T-helper 1 cell treated with Interleukin-12 subunit alpha and Interleukin-12 subunit beta and Interleukin-4 antibody, amounts not matched to agents 30 ng/mL and 1 ng/mL, for 36 hours (primary cell): ENCODE measurements around the gene TARDBP. TPM values are rescaled to one million over a fixed set of nuclear protein-coding genes. Genes with fewer than 3 reads are reported as not detected.
"Not testable (repeated sequence)": the region's sequence is repeated elsewhere in the genome, so short reads cannot be mapped to it uniquely, and the experiment has no call there.

Source experiments
- intact Hi-C: fragments of 100-400 bp; cut with micrococcal nuclease; formaldehyde crosslinking; loops from one replicate; pipeline ENCODE4 v1.15.1; 2024
- total RNA-seq: library from RNA; stranded (reverse); gene quantifications from 2 replicates; pipeline ENCODE4 v1.2.3, GENCODE V29; 2022

The TARDBP gene
- 159 and 171 TPM in 2 replicates for total RNA-seq

DNA sequence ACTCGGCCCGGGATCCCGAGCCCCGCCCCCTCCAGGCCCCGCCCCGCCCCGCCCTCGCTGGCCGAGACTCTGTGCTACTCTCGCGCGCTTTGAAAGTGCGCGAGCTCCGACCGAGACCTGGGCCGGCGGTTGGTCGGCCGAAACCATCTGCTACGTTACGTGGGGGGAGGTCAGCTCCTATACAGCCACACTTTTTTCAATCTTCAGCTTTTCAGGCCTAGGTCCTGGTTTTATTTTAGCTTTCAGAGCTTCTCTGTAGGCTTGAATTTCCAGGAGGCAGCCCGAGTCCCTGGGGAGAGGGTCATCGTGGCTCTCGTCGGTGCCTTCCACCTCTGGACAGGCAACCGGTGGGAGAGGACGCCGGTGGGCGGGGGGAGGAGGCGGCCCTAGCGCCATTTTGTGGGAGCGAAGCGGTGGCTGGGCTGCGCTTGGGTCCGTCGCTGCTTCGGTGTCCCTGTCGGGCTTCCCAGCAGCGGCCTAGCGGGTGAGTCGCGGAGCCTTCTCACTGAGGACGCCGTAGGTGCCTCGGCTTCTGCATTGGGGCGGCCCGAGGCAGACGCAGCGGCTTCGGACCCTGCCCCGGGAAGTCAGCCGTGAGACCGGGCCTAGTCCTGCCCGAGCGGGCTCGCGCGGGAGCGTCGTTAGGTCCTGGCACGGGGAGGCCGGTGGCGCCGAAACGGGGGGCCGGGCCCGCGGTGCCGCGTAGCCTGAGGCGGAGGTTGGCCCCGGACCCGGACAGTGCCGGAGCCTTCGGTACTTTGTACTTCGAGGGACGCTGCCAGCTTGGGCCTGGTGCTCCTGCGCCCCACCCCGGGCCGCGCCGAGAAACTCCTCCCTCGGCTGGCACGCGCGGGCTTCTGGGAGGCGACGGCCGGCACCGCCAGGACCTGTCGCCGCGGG lies at the start of gene TARDBP:
TARDBP (plus strand) TSS at position 395 of the 900 bp plus-strand sequence. CDS start 1,074 bp downstream, outside the sequence.
- intact Hi-C loops, result loop anchor here (1.0 to 5.0 kb wide), 10 partner anchors 48 to 980 kb away; partner anchors contain the start of genes DFFA, EXOSC10, MTOR and PGD

DNA sequence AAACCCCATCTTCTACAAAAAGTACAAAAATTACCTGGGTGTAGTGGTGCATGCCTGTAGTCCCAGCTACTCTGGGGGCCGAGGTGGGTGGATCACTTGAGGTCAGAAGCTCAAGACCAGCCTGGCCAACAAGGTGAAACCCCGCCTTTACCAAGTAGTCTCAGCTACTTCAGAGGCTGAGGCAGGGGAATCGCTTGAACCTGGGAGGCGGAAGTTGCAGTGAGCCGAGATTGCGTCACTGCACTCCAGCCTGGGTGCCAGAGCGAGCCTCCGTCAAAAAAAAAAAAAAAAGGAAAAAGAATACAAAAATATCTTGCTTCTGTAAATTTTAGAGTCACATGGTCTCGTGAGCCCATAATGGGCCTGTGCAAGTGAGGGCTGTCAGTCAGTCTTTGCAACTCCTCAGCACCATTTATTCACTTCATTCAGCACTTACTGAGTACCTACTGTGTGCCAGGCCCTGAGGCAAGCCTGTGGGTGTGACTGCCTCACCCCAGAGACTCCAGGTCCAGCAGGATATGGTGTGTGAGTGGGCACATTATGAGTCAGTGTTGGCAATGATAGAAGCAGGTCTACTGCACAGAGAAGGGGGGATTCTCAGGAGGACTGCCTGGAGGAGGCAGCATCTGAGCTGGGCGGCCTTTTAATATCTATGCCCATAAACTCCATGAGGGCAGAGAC lies 46.8 kb upstream of the TARDBP start:
- intact Hi-C loops, result no loop called here

DNA sequence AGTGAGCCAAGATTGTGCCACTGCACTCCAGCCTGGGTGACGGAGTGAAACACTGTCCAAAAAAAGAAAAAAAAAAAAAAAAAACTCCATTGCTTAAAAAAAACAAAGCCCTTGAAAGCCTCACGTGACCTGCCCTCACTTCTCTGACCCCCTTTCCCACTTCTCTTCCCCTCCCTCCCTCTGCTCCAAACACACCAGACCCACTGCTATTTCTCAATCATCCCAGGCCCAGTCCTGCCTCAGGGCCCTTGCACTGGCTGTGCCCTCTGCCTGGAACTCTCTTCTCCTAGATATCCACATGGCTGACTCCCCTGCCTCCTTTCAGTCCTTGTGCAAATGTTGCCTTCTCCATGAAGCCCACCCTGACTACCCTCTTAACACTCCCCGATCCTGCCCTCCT lies 45.4 kb upstream of the TARDBP start:
- intact Hi-C loops, result no loop called here

- intact Hi-C loops, result no loop called here
Observed at GRCh38 chr1:10968411-10968826, 44.0 kb upstream of the TARDBP start.

GRCh38 chr1:10969267-10969970 lies 43.0 kb upstream of the TARDBP start:
- intact Hi-C loops, result no loop called here

DNA sequence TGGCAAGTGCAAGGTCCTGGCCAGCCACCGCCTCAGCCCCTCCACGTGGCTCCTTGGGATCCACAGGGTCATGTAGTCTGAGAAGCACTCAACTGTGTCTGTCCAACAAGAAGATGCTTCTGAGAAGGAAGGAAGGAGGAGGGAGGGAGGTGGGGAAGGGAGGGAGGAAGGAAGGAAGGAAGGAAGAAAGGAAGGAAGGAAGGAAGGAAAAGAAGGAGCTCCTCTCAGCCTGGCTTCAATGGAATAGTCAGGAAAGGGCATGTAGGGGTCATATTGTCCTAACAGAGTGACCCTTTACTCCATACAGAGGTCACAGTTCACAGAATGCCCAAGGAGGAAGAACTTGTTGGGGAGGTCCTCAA lies 42.5 kb upstream of the TARDBP start:
- intact Hi-C loops, result no loop called here

DNA sequence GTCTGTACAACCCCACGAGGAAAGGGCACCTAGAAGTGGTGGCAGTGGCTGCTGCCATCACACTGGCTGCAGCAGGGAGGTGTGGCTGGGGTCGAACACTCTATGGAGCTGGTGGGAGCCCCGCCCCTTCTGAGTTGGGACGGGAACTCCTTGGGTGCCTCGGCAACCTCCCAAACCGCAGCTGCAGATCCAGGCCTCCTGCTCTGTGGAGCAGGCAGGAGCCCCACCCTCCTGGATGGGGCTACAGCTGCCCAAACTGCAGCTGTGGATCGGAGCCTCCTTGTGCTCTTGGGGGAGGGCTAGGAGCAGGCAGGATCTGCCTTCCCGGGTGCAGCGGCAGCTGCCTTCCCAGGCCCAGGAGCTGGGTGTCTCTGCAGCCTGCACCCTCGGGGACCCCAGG lies 38.9 kb upstream of the TARDBP start:
- intact Hi-C loops, result no loop called here

DNA sequence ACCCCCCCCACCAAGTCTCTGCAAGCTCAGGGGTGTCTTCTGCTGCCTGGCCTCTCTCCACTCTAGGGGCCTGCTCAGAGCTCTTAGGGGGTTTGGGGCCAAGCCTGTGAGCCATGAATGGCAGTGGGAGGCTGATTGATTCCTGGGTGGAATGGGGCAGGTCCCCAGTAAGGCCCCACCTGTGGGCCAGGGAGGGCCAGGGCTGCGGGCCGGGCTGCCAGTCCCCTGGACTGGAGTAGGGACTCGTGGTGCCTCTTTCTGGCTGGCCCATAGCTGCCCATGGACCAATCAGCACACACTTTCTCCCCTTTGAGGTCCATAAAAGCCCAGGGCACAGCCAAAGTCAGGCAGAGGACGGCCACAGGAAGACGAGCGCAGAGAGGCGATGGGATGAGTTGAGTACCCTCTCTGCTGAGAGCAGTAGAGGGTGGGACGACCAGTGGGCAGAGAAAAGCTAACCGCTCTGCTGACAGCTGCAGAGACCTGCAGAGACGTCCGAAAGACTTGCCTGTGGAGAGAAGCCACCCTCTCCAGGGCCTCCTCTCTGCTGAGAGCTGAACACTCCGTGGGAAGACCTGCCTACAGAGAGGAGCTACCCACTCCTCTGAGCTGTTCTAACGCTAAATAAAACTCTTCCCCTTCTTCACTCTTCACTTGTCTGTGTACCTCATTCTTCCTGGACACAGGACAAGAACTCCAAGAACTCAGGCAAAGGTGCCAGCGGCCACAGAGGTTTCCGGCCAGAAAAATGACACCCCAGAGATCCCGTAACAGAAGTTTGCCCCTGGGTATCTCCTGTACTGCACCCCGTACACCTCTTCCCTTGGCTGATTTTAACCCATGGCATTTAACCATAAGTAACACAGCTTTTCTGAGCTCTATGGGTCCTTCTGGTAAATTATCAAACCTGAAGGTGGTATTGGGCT lies 38.2 kb upstream of the TARDBP start:
- intact Hi-C loops, result no loop called here

GRCh38 chr1:10975567-10976326 lies 36.7 kb upstream of the TARDBP start:
- intact Hi-C loops, result no loop called here

GRCh38 chr1:10978719-10979118 lies 33.7 kb upstream of the TARDBP start:
- intact Hi-C loops, result no loop called here

- intact Hi-C loops, result no loop called here
Observed at GRCh38 chr1:10979483-10979920, 33.0 kb upstream of the TARDBP start.

- intact Hi-C loops, result no loop called here
Observed at GRCh38 chr1:10980094-10980577, 32.3 kb upstream of the TARDBP start.

DNA sequence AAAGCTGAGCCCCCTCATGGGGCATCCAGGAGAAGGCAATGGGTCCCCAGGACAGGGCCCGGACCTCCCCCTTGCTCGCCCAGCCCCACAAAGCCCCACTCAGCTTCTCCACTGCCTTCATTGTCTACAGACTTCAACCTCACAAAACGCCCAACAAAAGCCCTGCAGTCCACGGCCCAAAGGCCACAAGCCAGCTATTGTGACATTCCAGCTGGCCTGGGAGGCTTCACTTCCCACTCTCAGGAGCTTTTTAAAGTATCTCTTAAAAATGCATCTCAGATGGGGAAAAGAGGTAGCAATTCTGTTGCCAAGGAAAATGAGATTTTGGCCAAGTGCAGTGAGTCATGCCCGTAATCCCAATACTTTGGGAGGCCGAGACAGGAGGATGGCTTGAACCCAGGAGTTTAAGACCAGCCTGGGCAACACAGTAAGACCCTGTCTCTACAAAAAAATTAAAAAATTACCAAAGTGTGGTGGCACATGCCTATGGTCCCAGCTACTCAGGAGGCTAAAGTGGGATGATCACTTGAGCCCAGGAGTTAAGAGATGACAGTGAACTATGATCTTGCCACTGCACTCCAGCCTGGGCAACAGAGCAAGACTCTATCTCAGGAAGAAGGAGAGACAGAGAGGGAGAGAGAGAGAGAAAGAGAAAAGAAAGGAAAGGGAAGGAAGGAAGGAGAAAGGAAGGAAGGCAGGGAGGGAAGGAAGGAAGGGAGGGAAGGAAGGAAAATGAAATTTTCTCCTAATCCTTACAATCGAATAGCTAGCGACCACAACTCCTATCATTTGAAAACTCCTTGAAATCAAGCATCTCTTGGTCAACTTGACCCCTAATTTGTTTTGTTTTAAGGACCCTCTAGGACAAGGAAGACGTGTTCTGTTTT lies 31.4 kb upstream of the TARDBP start:
- intact Hi-C loops, result no loop called here

DNA sequence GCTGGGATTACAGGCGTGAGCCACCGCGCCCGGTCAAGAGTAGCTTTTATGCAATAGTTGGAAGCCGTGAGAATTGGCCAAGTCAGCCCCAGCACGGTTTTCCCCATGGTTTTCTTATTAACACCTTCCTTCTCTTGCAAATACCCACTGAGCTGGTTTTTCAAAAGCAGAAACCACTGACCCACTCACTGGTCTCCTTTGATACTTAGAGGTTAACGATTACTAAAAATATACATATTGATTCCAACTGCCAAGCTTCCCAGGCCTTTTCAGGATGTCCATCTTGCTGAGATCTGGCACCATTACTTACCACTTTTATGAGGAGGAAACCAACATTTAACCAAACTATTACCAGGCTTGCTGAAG lies 25.9 kb upstream of the TARDBP start:
- intact Hi-C loops, result no loop called here

- intact Hi-C loops, result no loop called here
Observed at GRCh38 chr1:10987840-10988417, 24.5 kb upstream of the TARDBP start.

GRCh38 chr1:10989095-10989494 lies 23.4 kb upstream of the TARDBP start:
- intact Hi-C loops, result no loop called here

- intact Hi-C loops, result not testable (repeated sequence)
Observed at GRCh38 chr1:10989920-10990516, 22.4 kb upstream of the TARDBP start.

- intact Hi-C loops, result no loop called here
Observed at GRCh38 chr1:10990828-10991227, 21.6 kb upstream of the TARDBP start.
